Neural cell (in vitro differentiated cells): ENCODE results near the gene PRKG1. TPM values are rescaled to one million over a fixed set of nuclear protein-coding genes. Genes with fewer than 3 reads are reported as not detected.

ENCODE experiments used
- H2AFZ ChIP-seq: fragments of 200-600, 300-800 bp; sonication (generic), shearing (Covaris generic); 2 replicates; pipeline ENCODE4 v1.6.0; 2014; ENCODE audit warnings: low read depth, mild to moderate bottlenecking, antibody characterized with exemption, low read length, moderate library complexity
- H3F3A ChIP-seq: fragments of 200-600 bp; shearing (Covaris generic); 2 replicates; pipeline ENCODE4 v1.6.1; 2016; ENCODE audit warnings: mild to moderate bottlenecking, moderate library complexity, mixed read lengths, antibody characterized with exemption, low read length; ENCODE audit not compliant: insufficient read depth, poor library complexity, severe bottlenecking
- H3K27ac ChIP-seq: fragments of 200-600, 300-800 bp; sonication (generic), shearing (Covaris generic); 2 replicates; pipeline ENCODE4 v1.5.1; 2014; ENCODE audit warnings: mild to moderate bottlenecking, low read length, moderate library complexity
- H3K27me3 ChIP-seq: fragments of 300-800, 200-600 bp; sonication (generic), shearing (Covaris generic); 2 replicates; pipeline ENCODE4 v1.6.0; 2014; ENCODE audit warnings: mild to moderate bottlenecking, low read depth, low read length, moderate library complexity; ENCODE audit not compliant: insufficient read depth
- H3K36me3 ChIP-seq: fragments of 300-800, 200-600 bp; sonication (generic), shearing (Covaris generic); 2 replicates; pipeline ENCODE4 v1.5.1; 2014; ENCODE audit warnings: mild to moderate bottlenecking, antibody characterized with exemption, low read length, moderate library complexity; ENCODE audit not compliant: insufficient read depth
- H3K4me2 ChIP-seq: fragments of 300-800, 200-600 bp; sonication (generic), shearing (Covaris generic); 2 replicates; pipeline ENCODE4 v1.6.0; 2014; ENCODE audit warnings: mild to moderate bottlenecking, low read length
- H3K4me3 ChIP-seq: fragments of 300-800, 200-600 bp; sonication (generic), shearing (Covaris generic); 2 replicates; pipeline ENCODE4 v1.5.1; 2014; ENCODE audit warnings: mild to moderate bottlenecking, low read length, moderate library complexity
- H3K79me2 ChIP-seq: fragments of 200-600 bp; shearing (Covaris generic); replicated peaks from 2 replicates; pipeline ENCODE4 v1.6.0; 2014; ENCODE audit warnings: mild to moderate bottlenecking, low read length, moderate library complexity; ENCODE audit not compliant: insufficient read depth
- H3K9ac ChIP-seq: fragments of 300-800, 200-600 bp; sonication (generic), shearing (Covaris generic); 2 replicates; pipeline ENCODE4 v1.6.1; 2016; ENCODE audit warnings: mild to moderate bottlenecking, low read length, mixed read lengths
- H3K9me2 ChIP-seq: fragments of 200-600 bp; shearing (Covaris generic); 2 replicates; pipeline ENCODE4 v1.6.1; 2016; ENCODE audit warnings: mild to moderate bottlenecking, low read length, mixed read lengths; ENCODE audit not compliant: insufficient read depth
- H3K9me3 ChIP-seq: fragments of 200-600, 300-800 bp; sonication (generic), shearing (Covaris generic); 2 replicates; pipeline ENCODE4 v1.6.1; 2016; ENCODE audit warnings: mild to moderate bottlenecking, mixed run types, low read length, moderate library complexity, mixed read lengths
- H4K20me1 ChIP-seq: fragments of 200-600 bp; shearing (Covaris generic); 2 replicates; pipeline ENCODE4 v1.6.1; 2016; ENCODE audit warnings: mild to moderate bottlenecking, mixed run types; ENCODE audit not compliant: insufficient read depth
- CTCF ChIP-seq: fragments of 450-650 bp; IDR thresholded peaks from 2 replicates; pipeline ENCODE4 v1.5.1; 2014; ENCODE audit warnings: antibody characterized with exemption, mild to moderate bottlenecking, moderate library complexity; ENCODE audit not compliant: poor library complexity, severe bottlenecking
- EP300 ChIP-seq: fragments of 450-650 bp; conservative IDR thresholded peaks from 2 replicates; pipeline ENCODE4 v1.6.1; 2014; ENCODE audit warnings: antibody characterized with exemption, mild to moderate bottlenecking, moderate library complexity; ENCODE audit not compliant: poor library complexity, severe bottlenecking
- EZH2 ChIP-seq: fragments of 200-600, 300-800 bp; shearing (Covaris generic), sonication (generic); IDR thresholded peaks from 2 replicates; pipeline ENCODE4 v1.6.1; 2014; ENCODE audit warnings: antibody characterized with exemption, low read length, borderline replicate concordance, mild to moderate bottlenecking; ENCODE audit not compliant: insufficient read depth, poor library complexity, severe bottlenecking
- MXI1 ChIP-seq: fragments of 450-650 bp; conservative IDR thresholded peaks from 2 replicates; pipeline ENCODE4 v1.6.1; 2014; ENCODE audit warnings: antibody characterized with exemption, mild to moderate bottlenecking; ENCODE audit not compliant: poor library complexity, severe bottlenecking
- RAD21 ChIP-seq: fragments of 450-650 bp; conservative IDR thresholded peaks from 2 replicates; pipeline ENCODE4 v1.6.1; 2014; ENCODE audit warnings: antibody characterized with exemption, mild to moderate bottlenecking, moderate library complexity
- REST ChIP-seq: IDR thresholded peaks from 2 replicates; pipeline ENCODE4 v1.6.1; 2012; ENCODE audit warnings: borderline replicate concordance
- SMC3 ChIP-seq: fragments of 450-650 bp; conservative IDR thresholded peaks from 2 replicates; pipeline ENCODE4 v1.6.1; 2014; ENCODE audit warnings: antibody characterized with exemption, mild to moderate bottlenecking, moderate library complexity; ENCODE audit not compliant: poor library complexity
- TAF1 ChIP-seq: IDR thresholded peaks from 2 replicates; pipeline ENCODE4 v1.6.1; 2012; ENCODE audit warnings: low read depth
- polyA plus RNA-seq: library from polyadenylated mRNA; depleted of rRNA; stranded (reverse); fragments of >200 nt; gene quantifications from 2 replicates; pipeline ENCODE4 v1.2.3, GENCODE V29; 2014

Gene PRKG1
- polyA plus RNA-seq, 1 donor from 2014 or later, result 2.2 TPM

GRCh38 chr10:51960494-51960895 lies 886.2 kb downstream of the PRKG1 start:
- Histone ChIP-seq H3K79me2 (no peaks in the 10 kb centered on the region), H3K9ac (no peak overlapping the region)
- peak; percentile 75 for TF ChIP-seq CTCF
- TF ChIP-seq SMC3, result peak; percentile 81
- TF ChIP-seq EZH2, result no peak
- TF ChIP-seq TAF1, result no peak
- TF ChIP-seq RAD21, result peak; percentile 79
- TF ChIP-seq EP300, result no peak

GRCh38 chr10:51961401-51961800 lies 887.1 kb downstream of the PRKG1 start:
- Histone ChIP-seq H4K20me1 (no peaks in the 10 kb centered on the region), H3K9me3 (no peaks in the 10 kb centered on the region)

More at GRCh38 chr10:51960494-51960895, 886.2 kb downstream of the PRKG1 start:
- H3K4me2 ChIP-seq, result no peak overlapping the region
- H3K9me3 ChIP-seq, result no peaks in the 10 kb centered on the region
- no peak overlapping the region for H2AFZ ChIP-seq
- H3K9me2 ChIP-seq, result no peaks in the 10 kb centered on the region
- H3K36me3 ChIP-seq, result no peaks in the 10 kb centered on the region
- H3K27me3 ChIP-seq, result no peaks in the 10 kb centered on the region
- no peaks in the 10 kb centered on the region for H4K20me1 ChIP-seq
- H3F3A ChIP-seq, result no peaks in the 10 kb centered on the region
- no peak overlapping the region for H3K27ac ChIP-seq
- H3K4me3 ChIP-seq, result no peak overlapping the region

More at GRCh38 chr10:51961401-51961800, 887.1 kb downstream of the PRKG1 start:
- Histone ChIP-seq H3K27ac (no peak overlapping the region), H3K79me2 (no peaks in the 10 kb centered on the region), H3K9ac (no peak overlapping the region), H2AFZ (no peak overlapping the region), H3K27me3 (no peaks in the 10 kb centered on the region), H3K9me2 (no peaks in the 10 kb centered on the region), H3F3A (no peaks in the 10 kb centered on the region), H3K4me2 (no peak overlapping the region), H3K36me3 (no peaks in the 10 kb centered on the region), H3K4me3 (no peak overlapping the region)
- TF ChIP-seq MXI1 (no peak), CTCF (no peak), RAD21 (no peak), SMC3 (no peak), REST (no peak), EZH2 (no peak), EP300 (no peak)
